ENCODE results near the gene FBXL4. TPM values are rescaled to one million over a fixed set of nuclear protein-coding genes. Genes with fewer than 3 reads are reported as not detected.

Gene FBXL4
- polyA plus RNA-seq, 1 donor (not counting 4 experiments of a cell fraction or from before 2014, with no cell fraction given) = 19.9 TPM

DNA sequence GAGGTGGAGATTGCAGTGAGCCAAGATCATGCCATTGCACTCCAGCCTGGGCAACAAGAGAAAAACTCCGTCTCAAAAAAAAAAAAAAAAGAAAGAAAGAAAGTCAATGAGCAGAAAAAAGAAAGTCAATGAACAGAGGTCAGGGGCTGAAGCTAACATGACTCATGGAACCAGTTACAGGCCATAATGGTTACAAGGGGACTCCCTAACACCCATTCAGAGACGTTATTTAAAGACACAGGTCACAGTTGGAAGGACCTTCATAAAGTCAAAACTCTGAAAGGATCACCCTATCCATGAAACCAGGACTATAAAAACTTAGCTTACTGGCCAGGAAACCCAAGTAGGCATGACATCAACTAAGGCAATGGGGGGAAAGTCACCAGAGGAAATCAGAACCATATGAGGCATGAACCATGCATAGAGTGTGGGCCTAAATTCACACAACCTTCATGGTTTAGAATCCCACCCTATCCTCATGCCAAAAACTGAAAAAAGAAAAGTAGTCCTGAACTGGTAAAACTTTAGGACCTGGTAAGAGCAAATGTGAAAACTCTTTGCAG is 18.2 kb downstream of the FBXL4 start:
- TF ChIP-seq, protein P1, sequence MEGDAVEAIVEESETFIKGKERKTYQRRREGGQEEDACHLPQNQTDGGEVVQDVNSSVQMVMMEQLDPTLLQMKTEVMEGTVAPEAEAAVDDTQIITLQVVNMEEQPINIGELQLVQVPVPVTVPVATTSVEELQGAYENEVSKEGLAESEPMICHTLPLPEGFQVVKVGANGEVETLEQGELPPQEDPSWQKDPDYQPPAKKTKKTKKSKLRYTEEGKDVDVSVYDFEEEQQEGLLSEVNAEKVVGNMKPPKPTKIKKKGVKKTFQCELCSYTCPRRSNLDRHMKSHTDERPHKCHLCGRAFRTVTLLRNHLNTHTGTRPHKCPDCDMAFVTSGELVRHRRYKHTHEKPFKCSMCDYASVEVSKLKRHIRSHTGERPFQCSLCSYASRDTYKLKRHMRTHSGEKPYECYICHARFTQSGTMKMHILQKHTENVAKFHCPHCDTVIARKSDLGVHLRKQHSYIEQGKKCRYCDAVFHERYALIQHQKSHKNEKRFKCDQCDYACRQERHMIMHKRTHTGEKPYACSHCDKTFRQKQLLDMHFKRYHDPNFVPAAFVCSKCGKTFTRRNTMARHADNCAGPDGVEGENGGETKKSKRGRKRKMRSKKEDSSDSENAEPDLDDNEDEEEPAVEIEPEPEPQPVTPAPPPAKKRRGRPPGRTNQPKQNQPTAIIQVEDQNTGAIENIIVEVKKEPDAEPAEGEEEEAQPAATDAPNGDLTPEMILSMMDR (optimal IDR thresholded peaks at IDR 0.05 in 1 of 3, IDR thresholded peaks at IDR 0.05 in 1 of 3, conservative IDR thresholded peaks at IDR 0.05 in 1 of 3; ENCODE audit: extremely low read depth in 1 of 3, insufficient read depth in 2 of 3, low read length in 3 of 3) = no peak
- TF ChIP-seq EZH2 (IDR thresholded peaks at IDR 0.05; ENCODE audit: low read length) = no peak
- no peak overlapping the region for H3K9ac ChIP-seq (ENCODE audit: control insufficient read depth, extremely low read depth, insufficient read depth, low read length)
- no peak overlapping the region for H2AFZ ChIP-seq (ENCODE audit: control insufficient read depth, low read length)
- no peaks in the 10 kb centered on the region for H3K36me3 ChIP-seq (ENCODE audit: control insufficient read depth in 2 of 2, extremely low read depth in 1 of 2, insufficient read depth in 2 of 2, low read length in 2 of 2)
- H4K20me1 ChIP-seq (ENCODE audit: control insufficient read depth, extremely low read depth, insufficient read depth, low read length) = no peaks in the 10 kb centered on the region
- dilution Hi-C loops (cut with MboI; ENCODE audit: extremely low pct_ligation_motif_present, low sequenced_read_pairs) = no loop called here
- DNase-seq (ENCODE audit: low read depth, low spot score) (no peak), FAIRE-seq (no peak)
- peaks cover 4% of the 10 kb centered on the region for H3K79me2 ChIP-seq (ENCODE audit: control insufficient read depth, insufficient read depth, low read length)
- no peak overlapping the region for H3K4me2 ChIP-seq (ENCODE audit: control insufficient read depth, extremely low read depth, insufficient read depth, low read depth, low read length)
- H3K9me1 ChIP-seq (ENCODE audit: control insufficient read depth, extremely low read depth, insufficient read depth, low read length) = no peaks in the 10 kb centered on the region
- no peaks in the 10 kb centered on the region for H3K4me1 ChIP-seq (ENCODE audit: control insufficient read depth, extremely low read depth, insufficient read depth, low read length)
- H3K27me3 ChIP-seq (ENCODE audit: control insufficient read depth, extremely low read depth, insufficient read depth, low read length) = no peaks in the 10 kb centered on the region
- no peaks in the 10 kb centered on the region for H3K9me3 ChIP-seq (ENCODE audit: control insufficient read depth, low read depth, low read length)
- H3K27ac ChIP-seq (ENCODE audit: control insufficient read depth, insufficient read depth, low read length) = no peak overlapping the region
- H3K4me3 ChIP-seq (ENCODE audit: control insufficient read depth in 2 of 3, extremely low read depth in 1 of 3, insufficient read depth in 2 of 3, low read depth in 1 of 3, low read length in 3 of 3) = no peak overlapping the region

DNA sequence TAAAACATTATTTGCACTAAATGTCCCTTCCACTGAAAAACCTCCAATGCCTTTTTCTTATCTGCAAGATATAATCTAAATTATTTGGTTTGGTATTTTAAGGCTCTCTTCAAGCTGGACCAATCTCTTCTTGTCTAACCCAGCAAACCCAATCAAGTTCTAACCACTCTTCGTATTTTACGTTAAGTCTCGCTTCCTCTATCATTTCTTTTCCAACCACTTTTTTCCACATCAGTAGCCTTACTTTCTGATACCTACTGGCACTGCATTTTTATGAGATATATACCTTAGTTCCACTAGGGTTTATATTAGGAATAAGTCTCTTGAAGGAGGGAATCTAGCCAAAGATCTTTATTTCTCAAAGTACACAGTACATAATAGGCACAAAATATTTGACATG is 19.1 kb downstream of the FBXL4 start:
- H2AFZ ChIP-seq (ENCODE audit: control insufficient read depth, low read length) = no peak overlapping the region
- FAIRE-seq (no peak), DNase-seq (ENCODE audit: low read depth, low spot score) (no peak)
- no peaks in the 10 kb centered on the region for H3K27me3 ChIP-seq (ENCODE audit: control insufficient read depth, extremely low read depth, insufficient read depth, low read length)
- dilution Hi-C loops (cut with MboI; ENCODE audit: extremely low pct_ligation_motif_present, low sequenced_read_pairs) = no loop called here
- peaks cover 4% of the 10 kb centered on the region for H3K79me2 ChIP-seq (ENCODE audit: control insufficient read depth, insufficient read depth, low read length)
- no peak overlapping the region for H3K4me3 ChIP-seq (ENCODE audit: control insufficient read depth in 2 of 3, extremely low read depth in 1 of 3, insufficient read depth in 2 of 3, low read depth in 1 of 3, low read length in 3 of 3)
- no peak overlapping the region for H3K27ac ChIP-seq (ENCODE audit: control insufficient read depth, insufficient read depth, low read length)
- no peaks in the 10 kb centered on the region for H3K9me1 ChIP-seq (ENCODE audit: control insufficient read depth, extremely low read depth, insufficient read depth, low read length)
- H4K20me1 ChIP-seq (ENCODE audit: control insufficient read depth, extremely low read depth, insufficient read depth, low read length) = no peaks in the 10 kb centered on the region
- TF ChIP-seq, protein P1 (optimal IDR thresholded peaks at IDR 0.05 in 1 of 3, IDR thresholded peaks at IDR 0.05 in 1 of 3, conservative IDR thresholded peaks at IDR 0.05 in 1 of 3; ENCODE audit: extremely low read depth in 1 of 3, insufficient read depth in 2 of 3, low read length in 3 of 3) = no peak
- TF ChIP-seq EZH2 (IDR thresholded peaks at IDR 0.05; ENCODE audit: low read length) = no peak
- H3K4me2 ChIP-seq (ENCODE audit: control insufficient read depth, extremely low read depth, insufficient read depth, low read depth, low read length) = no peak overlapping the region
- no peak overlapping the region for H3K9ac ChIP-seq (ENCODE audit: control insufficient read depth, extremely low read depth, insufficient read depth, low read length)
- H3K9me3 ChIP-seq (ENCODE audit: control insufficient read depth, low read depth, low read length) = no peaks in the 10 kb centered on the region
- no peaks in the 10 kb centered on the region for H3K4me1 ChIP-seq (ENCODE audit: control insufficient read depth, extremely low read depth, insufficient read depth, low read length)
- no peaks in the 10 kb centered on the region for H3K36me3 ChIP-seq (ENCODE audit: control insufficient read depth in 2 of 2, extremely low read depth in 1 of 2, insufficient read depth in 2 of 2, low read length in 2 of 2)
